Loucy (cell line): Measurements from ENCODE around the gene LAMB1.

ENCODE experiments used
- H2AFZ ChIP-seq: fragments of 200-600 bp; sonication (generic); 2 replicates; pipeline ENCODE4 v1.6.0; 2016; ENCODE audit warnings: antibody characterized with exemption, mild to moderate bottlenecking, low read length, moderate library complexity
- H3F3A ChIP-seq: fragments of 200-600 bp; 2 replicates; pipeline ENCODE4 v1.6.0; 2016; ENCODE audit warnings: antibody characterized with exemption, low read depth, mild to moderate bottlenecking
- H3K27me3 ChIP-seq: fragments of 200-600 bp; sonication (generic); 2 replicates; pipeline ENCODE4 v1.6.1; 2014; ENCODE audit warnings: low read length, mild to moderate bottlenecking; ENCODE audit not compliant: insufficient read depth, poor library complexity, severe bottlenecking
- H3K36me3 ChIP-seq: fragments of 200-600 bp; sonication (generic); 2 replicates; pipeline ENCODE4 v1.6.1; 2016; ENCODE audit warnings: low read length; ENCODE audit not compliant: insufficient read depth
- H3K4me1 ChIP-seq: fragments of 200-600 bp; sonication (generic); 2 replicates; pipeline ENCODE4 v1.5.1; 2014; ENCODE audit warnings: low read length, mild to moderate bottlenecking; ENCODE audit not compliant: insufficient read depth, poor library complexity, severe bottlenecking
- H3K4me2 ChIP-seq: fragments of 200-600 bp; sonication (generic); 2 replicates; pipeline ENCODE4 v1.6.0; 2014; ENCODE audit warnings: antibody characterized with exemption, low read length, low read depth, mild to moderate bottlenecking; ENCODE audit not compliant: poor library complexity, severe bottlenecking
- H3K4me3 ChIP-seq: fragments of 200-600 bp; sonication (generic); 2 replicates; pipeline ENCODE4 v1.5.1; 2014; ENCODE audit warnings: low read length, mild to moderate bottlenecking, mixed read lengths; ENCODE audit not compliant: poor library complexity, severe bottlenecking
- H3K79me2 ChIP-seq: fragments of 200-600 bp; sonication (generic); 2 replicates; pipeline ENCODE4 v1.6.1; 2014; ENCODE audit warnings: low read length; ENCODE audit not compliant: insufficient read depth
- H3K9ac ChIP-seq: fragments of 200-600 bp; sonication (generic); 2 replicates; pipeline ENCODE4 v1.6.0; 2014; ENCODE audit warnings: mild to moderate bottlenecking, low read depth, low read length, moderate library complexity; ENCODE audit not compliant: poor library complexity, severe bottlenecking
- H3K9me2 ChIP-seq: fragments of 200-600 bp; sonication (generic); replicated peaks from 2 replicates; pipeline ENCODE4 v1.6.1; 2016; ENCODE audit warnings: low read depth, low read length, mixed read lengths
- H3K9me3 ChIP-seq: fragments of 200-600 bp; sonication (generic); 2 replicates; pipeline ENCODE4 v1.6.1; 2014; ENCODE audit warnings: mild to moderate bottlenecking, antibody characterized with exemption, low read length, low read depth; ENCODE audit not compliant: insufficient read depth
- H4K20me1 ChIP-seq: fragments of 200-600 bp; sonication (generic); 2 replicates; pipeline ENCODE4 v1.6.0; 2014; ENCODE audit warnings: antibody characterized with exemption, low read length, mild to moderate bottlenecking; ENCODE audit not compliant: insufficient read depth, poor library complexity, severe bottlenecking
- CTCF ChIP-seq: fragments of 200-600 bp; sonication (generic); conservative IDR thresholded peaks from 2 replicates; pipeline ENCODE4 v1.5.1; 2014; ENCODE audit warnings: mild to moderate bottlenecking, antibody characterized with exemption, low read length
- EZH2phosphoT487 ChIP-seq: fragments of 200-600 bp; IDR thresholded peaks from 2 replicates; pipeline ENCODE4 v1.6.1; 2018; ENCODE audit warnings: antibody characterized with exemption, mild to moderate bottlenecking, moderate library complexity, borderline replicate concordance

The LAMB1 gene

GRCh38 chr7:108037741-108038140, 34.8 kb upstream of the LAMB1 start:
- Histone ChIP-seq H3K27me3 (no peaks in the 10 kb centered on the region), H3K4me1 (no peaks in the 10 kb centered on the region), H4K20me1 (no peaks in the 10 kb centered on the region), H3K79me2 (no peaks in the 10 kb centered on the region), H3K4me3 (no peak overlapping the region), H3K9me3 (no peaks in the 10 kb centered on the region), H3K4me2 (no peak overlapping the region), H3K36me3 (no peaks in the 10 kb centered on the region), H2AFZ (no peak overlapping the region), H3F3A (no peaks in the 10 kb centered on the region), H3K9me2 (no peaks in the 10 kb centered on the region), H3K9ac (no peak overlapping the region)
- no peak for TF ChIP-seq EZH2phosphoT487
- TF ChIP-seq CTCF: no peak

- no peaks in the 10 kb centered on the region for H3K9me2 ChIP-seq
- H3K9ac ChIP-seq: no peak overlapping the region
- H3K27me3 ChIP-seq: no peaks in the 10 kb centered on the region
- H3F3A ChIP-seq: no peaks in the 10 kb centered on the region
- no peak overlapping the region for H2AFZ ChIP-seq
- H3K9me3 ChIP-seq: no peaks in the 10 kb centered on the region
- no peaks in the 10 kb centered on the region for H3K79me2 ChIP-seq
- H3K4me2 ChIP-seq: no peak overlapping the region
- TF ChIP-seq EZH2phosphoT487: no peak
- TF ChIP-seq CTCF: no peak
- no peak overlapping the region for H3K4me3 ChIP-seq
- no peaks in the 10 kb centered on the region for H3K4me1 ChIP-seq
- no peaks in the 10 kb centered on the region for H4K20me1 ChIP-seq
- no peaks in the 10 kb centered on the region for H3K36me3 ChIP-seq
These were observed 34.2 kb upstream of the LAMB1 start for GRCh38 chr7:108037140-108037539.

DNA sequence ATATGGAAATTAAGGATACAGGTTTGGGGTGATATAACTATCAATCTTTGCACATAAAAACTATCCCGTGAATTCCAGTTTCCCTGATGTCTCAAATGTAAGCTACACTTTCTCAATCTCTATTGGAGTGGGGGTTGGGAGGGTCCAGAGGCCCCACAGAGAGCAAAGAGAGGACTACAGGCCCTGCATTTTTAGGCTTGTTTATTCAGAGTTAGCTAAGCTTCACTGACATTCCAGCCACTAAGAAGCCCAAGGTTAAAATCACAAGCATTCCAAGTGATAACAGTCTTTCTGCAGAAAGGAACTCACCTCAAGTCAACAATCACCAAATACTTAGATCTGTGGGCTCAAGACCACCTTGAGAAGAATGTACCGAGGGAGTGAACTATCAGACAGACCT, 31.6 kb upstream of the LAMB1 start:
- Histone ChIP-seq H2AFZ (no peak overlapping the region), H3K4me1 (no peaks in the 10 kb centered on the region), H3K9me3 (no peaks in the 10 kb centered on the region), H4K20me1 (no peaks in the 10 kb centered on the region), H3K27me3 (no peaks in the 10 kb centered on the region), H3K36me3 (no peaks in the 10 kb centered on the region), H3K9me2 (no peaks in the 10 kb centered on the region), H3K4me2 (no peak overlapping the region), H3F3A (no peaks in the 10 kb centered on the region), H3K4me3 (no peak overlapping the region), H3K9ac (no peak overlapping the region), H3K79me2 (no peaks in the 10 kb centered on the region)
- TF ChIP-seq EZH2phosphoT487: no peak
- no peak for TF ChIP-seq CTCF
